ENCODE measurements around the gene PHLDB2.

- TF ChIP-seq CTCF (IDR thresholded peaks at IDR 0.05), result no peak
- no peak for TF ChIP-seq POLR2A (IDR thresholded peaks at IDR 0.05)
Observed at GRCh38 chr3:111861391-111861790, 2.3 kb downstream of the PHLDB2 start.

Data from body of pancreas (tissue), 4 donors.